Astrocyte (in vitro differentiated cells and primary cell): ENCODE measurements around the gene ETV5. TPM values are rescaled to one million over a fixed set of nuclear protein-coding genes. Genes with fewer than 3 reads are reported as not detected.

Experiments used
- DNase-seq: peaks from one replicate; pipeline ENCODE4 v3.0.0-alpha.2; 2010; ENCODE audit warnings: low read depth
- FAIRE-seq: peaks from 2 replicates; lab custom pipeline; 2011; peaks lifted over from hg19 to GRCh38; lab: Jason Lieb, UNC
- H2AFZ ChIP-seq: 2 replicates; pipeline ENCODE4 v1.6.0; 2012; ENCODE audit warnings: low read depth, low read length, inconsistent platforms
- H3K27ac ChIP-seq: 2 replicates; pipeline ENCODE4 v1.5.1; 2011; ENCODE audit warnings: low read depth, low read length, inconsistent platforms
- H3K27me3 ChIP-seq: 2 replicates; pipeline ENCODE4 v1.6.0; 2011; ENCODE audit warnings: low read length, inconsistent platforms; ENCODE audit not compliant: insufficient read depth
- H3K36me3 ChIP-seq: 2 replicates; pipeline ENCODE4 v1.5.1; 2011; ENCODE audit warnings: low read length, inconsistent platforms; ENCODE audit not compliant: insufficient read depth
- H3K4me1 ChIP-seq: 2 replicates; pipeline ENCODE4 v1.5.1; 2011; ENCODE audit warnings: low read length, inconsistent platforms; ENCODE audit not compliant: insufficient read depth
- H3K4me2 ChIP-seq: 2 replicates; pipeline ENCODE4 v1.6.0; 2012; ENCODE audit warnings: low read length, inconsistent platforms
- H3K4me3 ChIP-seq: 2 replicates; pipeline ENCODE4 v1.5.1; 2011; ENCODE audit warnings: low read depth, mild to moderate bottlenecking, low read length, inconsistent platforms; ENCODE audit not compliant: insufficient read depth
- H3K79me2 ChIP-seq: 2 replicates; pipeline ENCODE4 v1.6.0; 2012; ENCODE audit warnings: mild to moderate bottlenecking, low read length, inconsistent platforms; ENCODE audit not compliant: insufficient read depth
- H3K9ac ChIP-seq: 2 replicates; pipeline ENCODE4 v1.6.0; 2012; ENCODE audit warnings: mild to moderate bottlenecking, low read length, inconsistent platforms
- H3K9me3 ChIP-seq: 2 replicates; pipeline ENCODE4 v1.5.1; 2012; ENCODE audit warnings: low read depth, mild to moderate bottlenecking, low read length, inconsistent platforms; ENCODE audit not compliant: insufficient read depth
- H4K20me1 ChIP-seq: 2 replicates; pipeline ENCODE4 v1.6.0; 2012; ENCODE audit warnings: low read length, inconsistent platforms; ENCODE audit not compliant: insufficient read depth
- H3K27ac Mint-ChIP-seq: one replicate; pipeline ENCODE4 v1.8.0; 2021; ENCODE audit warnings: mild to moderate bottlenecking, mixed read lengths; ENCODE audit not compliant: unreplicated experiment
- H3K27me3 Mint-ChIP-seq: one replicate; pipeline ENCODE4 v1.8.0; 2021; ENCODE audit warnings: low read depth, mixed read lengths; ENCODE audit not compliant: unreplicated experiment
- H3K36me3 Mint-ChIP-seq: one replicate; pipeline ENCODE4 v1.8.0; 2021; ENCODE audit warnings: low read depth, mixed read lengths; ENCODE audit not compliant: unreplicated experiment
- H3K4me1 Mint-ChIP-seq: one replicate; pipeline ENCODE4 v1.8.0; 2021; ENCODE audit warnings: low read depth, mixed read lengths; ENCODE audit not compliant: unreplicated experiment
- H3K4me3 Mint-ChIP-seq: one replicate; pipeline ENCODE4 v1.8.0; 2021; ENCODE audit warnings: mild to moderate bottlenecking, moderate library complexity, mixed read lengths; ENCODE audit not compliant: unreplicated experiment
- H3K9me3 Mint-ChIP-seq: one replicate; pipeline ENCODE4 v1.8.0; 2021; ENCODE audit warnings: mild to moderate bottlenecking, mixed read lengths; ENCODE audit not compliant: unreplicated experiment
- CTCF ChIP-seq: IDR thresholded peaks from 2 replicates; pipeline ENCODE4 v1.5.1; 2011; ENCODE audit warnings: low read depth, mild to moderate bottlenecking, inconsistent platforms, low read length, moderate library complexity; ENCODE audit not compliant: insufficient read depth
- EZH2 ChIP-seq: IDR thresholded peaks from 2 replicates; pipeline ENCODE4 v1.6.1; 2012; ENCODE audit warnings: mild to moderate bottlenecking, low read length, inconsistent platforms; ENCODE audit not compliant: insufficient read depth
- total RNA-seq: library from RNA; stranded (reverse); gene quantifications from 2 replicates; pipeline ENCODE4 v1.2.1, GENCODE V29; 2021

The ETV5 gene
- total RNA-seq, 1 donor from 2014 or later = 55.3 TPM

GRCh38 chr3:186138272-186138981 is 29.5 kb upstream of the ETV5 start:
- Histone ChIP-seq H3K36me3 (no peaks in the 10 kb centered on the region), H3K4me2 (no peak overlapping the region), H3K4me3 (no peak overlapping the region), H3K4me1 (no peaks in the 10 kb centered on the region), H2AFZ (no peak overlapping the region), H3K27ac (no peak overlapping the region), H3K9ac (no peak overlapping the region), H4K20me1 (no peaks in the 10 kb centered on the region), H3K9me3 (no peaks in the 10 kb centered on the region), H3K79me2 (no peaks in the 10 kb centered on the region), H3K27me3 (no peaks in the 10 kb centered on the region)
- no peak overlapping the region for H3K4me3 Mint-ChIP-seq
- H3K9me3 Mint-ChIP-seq = peaks cover 4% of the 10 kb centered on the region
- DNase-seq = no peak
- no peak for FAIRE-seq
- no peak overlapping the region for H3K27ac Mint-ChIP-seq
- H3K36me3 Mint-ChIP-seq = no peaks in the 10 kb centered on the region
- peaks cover 23% of the 10 kb centered on the region for H3K27me3 Mint-ChIP-seq
- peaks cover 15% of the 10 kb centered on the region for H3K4me1 Mint-ChIP-seq
- TF ChIP-seq CTCF (no peak), EZH2 (no peak)

GRCh38 chr3:186137051-186137685 is 28.3 kb upstream of the ETV5 start:
- Mint-ChIP-seq H3K4me1 (peaks cover 6% of the 10 kb centered on the region), H3K9me3 (peaks cover 4% of the 10 kb centered on the region), H3K36me3 (no peaks in the 10 kb centered on the region), H3K4me3 (no peak overlapping the region), H3K27me3 (peaks cover 25% of the 10 kb centered on the region), H3K27ac (no peak overlapping the region)
- Histone ChIP-seq H3K4me2 (no peak overlapping the region), H3K27me3 (peaks cover 3% of the 10 kb centered on the region), H3K9me3 (no peaks in the 10 kb centered on the region), H2AFZ (no peak overlapping the region), H3K79me2 (no peaks in the 10 kb centered on the region), H3K36me3 (no peaks in the 10 kb centered on the region), H3K4me1 (no peaks in the 10 kb centered on the region), H4K20me1 (no peaks in the 10 kb centered on the region), H3K9ac (no peak overlapping the region), H3K27ac (no peak overlapping the region), H3K4me3 (no peak overlapping the region)
- no peak for DNase-seq
- no peak for FAIRE-seq
- TF ChIP-seq CTCF = no peak
- TF ChIP-seq EZH2 = no peak

DNA sequence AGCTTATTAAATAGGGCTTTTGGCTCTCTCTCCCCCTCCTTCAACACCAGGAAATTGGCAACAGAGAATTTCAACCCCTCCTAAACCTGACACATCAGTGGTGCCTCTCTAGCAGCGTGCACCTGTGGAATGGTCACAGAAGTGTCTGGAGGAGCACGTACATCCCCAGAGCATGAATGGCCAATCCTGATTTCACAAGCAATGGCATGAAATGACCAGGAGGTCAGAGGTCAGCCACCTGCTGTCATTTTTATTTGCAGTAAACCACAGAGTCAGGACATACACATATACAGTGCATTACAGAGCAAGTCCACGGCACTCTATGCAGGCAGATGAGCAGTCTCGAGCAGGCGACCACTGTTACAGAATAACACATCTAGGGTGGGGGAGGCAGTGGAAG is 25.1 kb upstream of the ETV5 start:
- H3K79me2 ChIP-seq = no peaks in the 10 kb centered on the region
- Mint-ChIP-seq H3K9me3 (peaks cover 6% of the 10 kb centered on the region), H3K36me3 (no peaks in the 10 kb centered on the region), H3K27ac (no peak overlapping the region), H3K4me1 (peaks cover 4% of the 10 kb centered on the region), H3K27me3 (peaks cover 43% of the 10 kb centered on the region), H3K4me3 (no peak overlapping the region)
- H4K20me1 ChIP-seq = no peaks in the 10 kb centered on the region
- H3K36me3 ChIP-seq = no peaks in the 10 kb centered on the region
- no peak overlapping the region for H3K9ac ChIP-seq
- no peak overlapping the region for H3K4me2 ChIP-seq
- H3K9me3 ChIP-seq = no peaks in the 10 kb centered on the region
- no peak overlapping the region for H2AFZ ChIP-seq
- TF ChIP-seq CTCF = no peak
- no peak for TF ChIP-seq EZH2
- H3K4me1 ChIP-seq = no peaks in the 10 kb centered on the region
- peaks cover 14% of the 10 kb centered on the region for H3K27me3 ChIP-seq
- DNase-seq (no peak), FAIRE-seq (no peak)
- H3K27ac ChIP-seq = no peak overlapping the region
- H3K4me3 ChIP-seq = no peak overlapping the region
